NK-92 (cell line): Measurements from ENCODE around the gene ATP5PO.
"Not testable (repeated sequence)": the region's sequence is repeated elsewhere in the genome, so short reads cannot be mapped to it uniquely, and the experiment has no call there.

ENCODE experiments used
- DNase-seq: peaks from one replicate; lab custom pipeline; 2025; ENCODE audit not compliant: unreplicated experiment; lab: John Stamatoyannopoulos, UW

ATP5PO gene

GRCh38 chr21:33872881-33873515 is 42.6 kb downstream of the ATP5PO start:
- no peak for DNase-seq

DNA sequence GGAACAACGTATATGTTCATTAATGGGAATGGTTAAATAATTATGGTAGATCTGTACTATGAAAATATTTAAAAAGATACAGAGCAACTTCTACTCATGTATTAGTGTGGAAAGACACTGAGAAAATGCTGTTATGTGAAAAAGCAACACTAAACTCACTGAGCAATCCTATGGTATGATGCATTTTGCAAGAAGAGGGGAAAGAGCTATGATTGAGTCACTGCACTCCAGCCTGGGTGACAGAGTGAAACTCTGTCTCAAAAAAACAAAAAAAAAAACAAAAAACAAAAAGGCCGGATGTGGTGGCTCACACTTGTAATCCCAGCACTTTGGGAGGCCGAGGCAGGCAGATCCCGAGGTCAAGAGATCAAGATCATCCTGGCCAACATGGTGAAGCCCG is 44.4 kb downstream of the ATP5PO start:
- no peak for DNase-seq

DNA sequence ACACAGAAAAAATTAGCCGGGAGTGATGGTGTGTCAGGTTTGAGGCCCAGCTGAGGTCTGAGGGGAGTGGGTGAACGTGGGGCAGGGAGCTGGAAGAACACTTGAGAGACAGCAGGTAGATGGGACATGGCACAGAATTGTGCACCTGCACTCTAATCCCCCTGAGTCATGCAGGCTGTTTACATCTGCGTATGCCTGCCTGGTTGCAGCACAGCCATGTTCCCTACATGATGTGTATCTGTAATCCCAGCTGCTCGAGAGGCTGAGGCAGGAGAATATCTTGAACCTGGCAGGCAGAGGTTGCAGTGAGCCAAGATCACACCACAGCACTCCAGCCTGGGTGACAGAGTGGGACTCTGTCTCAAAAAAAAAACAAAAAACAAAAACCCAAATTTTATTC is 44.8 kb downstream of the ATP5PO start:
- DNase-seq, result no peak

DNA sequence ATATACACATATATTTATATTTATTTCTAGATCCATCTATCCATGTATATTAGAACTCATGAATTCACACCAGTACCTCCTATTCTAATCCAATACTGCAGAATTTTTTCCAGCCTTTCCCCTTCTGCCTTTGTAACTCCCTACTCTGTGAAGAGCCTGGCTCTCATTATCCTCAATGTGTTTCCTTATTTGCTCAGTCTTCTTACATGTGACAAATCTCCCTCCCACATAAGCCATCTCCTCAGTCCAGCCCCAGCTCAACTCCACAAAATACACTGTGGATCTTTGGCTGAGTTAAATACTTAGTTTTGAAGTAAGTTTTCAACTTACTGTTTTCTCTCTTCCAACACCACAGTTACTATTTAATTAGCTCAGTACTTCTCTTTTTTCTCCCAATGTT is 45.7 kb downstream of the ATP5PO start:
- no peak for DNase-seq

DNA sequence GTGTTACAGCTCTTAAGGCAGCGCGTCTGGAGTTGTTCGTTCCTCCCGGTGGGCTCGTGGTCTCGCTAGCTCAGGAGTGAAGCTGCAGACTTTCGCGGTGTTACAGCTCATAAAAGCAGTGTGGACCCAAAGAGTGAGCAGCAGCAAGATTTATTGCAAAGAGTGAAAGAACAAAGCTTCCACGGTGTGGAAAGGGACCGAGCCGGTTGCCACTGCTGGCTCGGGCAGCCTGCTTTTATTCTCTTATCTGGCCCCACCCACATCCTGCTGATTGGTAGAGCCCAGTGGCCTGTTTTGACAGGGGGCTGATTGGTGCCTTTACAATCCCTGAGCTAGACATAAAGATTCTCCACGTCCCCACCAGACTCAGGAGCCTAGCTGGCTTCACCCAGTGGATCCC is 47.7 kb downstream of the ATP5PO start:
- not testable (repeated sequence) for DNase-seq

DNA sequence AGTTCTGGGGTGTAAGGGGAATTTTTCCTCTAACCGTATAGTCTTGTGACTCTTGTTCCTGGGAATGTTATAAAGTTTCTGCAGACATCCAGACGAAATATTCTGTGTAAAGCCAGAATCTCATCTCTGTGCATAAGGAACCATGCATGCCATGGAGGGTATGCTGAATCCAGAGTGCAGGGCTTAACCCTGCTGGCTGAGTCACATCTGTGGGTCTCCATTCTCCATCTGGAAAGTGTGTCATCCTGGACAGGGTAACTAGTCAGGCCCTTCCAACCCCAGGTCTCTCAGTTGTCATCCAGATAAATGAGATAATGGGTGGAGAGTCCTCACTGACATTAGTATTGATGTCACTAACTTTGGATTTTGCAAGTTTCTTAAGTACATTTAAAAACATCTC is 48.8 kb downstream of the ATP5PO start:
- DNase-seq, result no peak

- no peak for DNase-seq
These were observed 49.5 kb downstream of the ATP5PO start for GRCh38 chr21:33865996-33866575.

- no peak for DNase-seq
These were observed 50.4 kb downstream of the ATP5PO start for GRCh38 chr21:33865176-33865575.

- no peak for DNase-seq
These were observed 51.5 kb downstream of the ATP5PO start for GRCh38 chr21:33864150-33864549.

GRCh38 chr21:33863191-33863590 is 52.4 kb downstream of the ATP5PO start:
- not testable (repeated sequence) for DNase-seq

GRCh38 chr21:33861125-33861524 is 54.5 kb downstream of the ATP5PO start:
- no peak for DNase-seq

- DNase-seq, result no peak
These were observed 55.2 kb downstream of the ATP5PO start for GRCh38 chr21:33860332-33860879.

DNA sequence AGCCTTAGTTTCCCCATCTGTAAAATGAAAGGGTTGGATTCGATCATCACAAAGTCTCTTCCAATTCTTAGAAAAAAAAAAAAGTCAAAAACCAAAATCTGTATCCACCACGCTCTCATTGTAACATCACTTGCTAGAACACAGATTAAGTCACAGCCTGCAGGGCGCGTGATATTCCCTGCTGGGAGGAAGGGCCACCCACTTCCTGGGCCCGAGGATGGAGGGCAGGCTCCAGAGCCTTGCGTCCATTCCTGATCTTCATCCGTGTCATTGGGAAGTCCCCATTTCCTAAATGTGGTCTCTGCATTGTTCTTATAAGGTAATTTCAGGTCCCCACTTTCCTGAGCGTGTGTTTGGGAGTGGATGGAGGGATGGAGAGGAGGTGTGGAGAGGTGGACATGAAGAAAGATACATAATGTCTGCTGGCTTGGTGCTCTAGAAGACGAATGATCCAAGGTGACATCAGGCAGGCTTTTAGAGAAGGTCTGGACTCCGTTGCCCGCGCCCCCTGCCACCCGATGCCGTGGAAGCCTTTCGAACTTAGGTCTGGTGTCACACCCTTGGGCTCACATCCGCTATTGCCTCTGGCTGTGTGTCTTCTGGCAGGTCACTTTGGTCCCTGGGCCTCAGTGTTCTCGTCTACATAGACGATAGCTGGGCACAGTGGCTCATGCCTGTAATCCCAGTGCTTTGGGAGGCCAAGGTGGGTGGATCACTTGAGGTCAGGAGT is 56.1 kb downstream of the ATP5PO start:
- no peak for DNase-seq

- DNase-seq, result no peak
These were observed 56.8 kb downstream of the ATP5PO start for GRCh38 chr21:33858667-33859372.

- DNase-seq, result no peak
These were observed 57.5 kb downstream of the ATP5PO start for GRCh38 chr21:33857846-33858666.

DNA sequence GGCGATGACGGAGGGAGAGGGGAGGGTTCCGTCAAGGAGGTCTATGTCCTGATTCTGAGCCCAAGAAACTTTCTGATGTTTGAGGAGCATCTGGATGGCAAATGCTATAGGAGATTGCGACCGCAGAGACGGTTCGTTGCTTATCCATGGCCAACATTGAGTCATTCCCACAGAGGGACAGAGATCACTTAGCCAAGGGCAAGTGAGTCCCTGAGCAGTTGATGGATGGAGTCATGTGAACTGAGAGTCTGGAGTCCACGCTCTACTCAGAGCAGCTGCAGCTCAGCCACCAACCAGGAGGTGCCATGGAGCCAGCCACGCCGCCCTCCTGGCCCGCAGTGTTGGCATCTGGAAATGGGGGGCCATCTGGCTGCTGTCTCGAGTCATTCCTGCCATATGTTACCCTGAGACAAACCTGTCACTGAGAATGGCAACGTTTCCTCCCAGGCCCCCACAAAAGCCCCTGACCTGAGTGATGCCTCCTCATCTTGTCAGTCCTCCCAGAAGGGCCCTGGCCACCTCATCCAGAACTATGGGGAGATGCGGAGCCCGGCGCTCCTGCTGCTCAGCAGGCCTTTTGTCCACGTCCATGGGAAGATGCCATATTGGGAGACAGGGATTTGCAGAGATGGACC is 58.6 kb downstream of the ATP5PO start:
- no peak for DNase-seq

GRCh38 chr21:33855190-33855589 is 60.4 kb downstream of the ATP5PO start:
- no peak for DNase-seq

- no peak for DNase-seq
These were observed 61.0 kb downstream of the ATP5PO start for GRCh38 chr21:33854604-33855003.
